Heart right ventricle (tissue), 16 donors: ENCODE results near the gene SUCLG1. TPM values are rescaled to one million over a fixed set of nuclear protein-coding genes. Genes with fewer than 3 reads are reported as not detected.

Experiments
- ATAC-seq, 8 donors: fragments of 200-7000 bp; cut with Tn5 transposase; one replicate each; pipeline ENCODE4 v1.9.1; 2020; ENCODE audit warnings: mild to moderate bottlenecking in 8 of 8, moderate library complexity in 8 of 8, moderate number of reproducible peaks in 1 of 8
- DNase-seq, 2 donors: peaks; one replicate each; pipeline ENCODE4 v3.0.0-alpha.2; 2020
- H3K27ac ChIP-seq, 10 donors: fragments of 200-600 bp; sonication (generic) in 2 of 10; one replicate each; pipeline versions ENCODE4 v1.5.0 to v1.8.0; 2020 to 2022; ENCODE audit warnings: mild to moderate bottlenecking in 3 of 10
- H3K27me3 ChIP-seq, 7 donors: fragments of 200-600 bp; one replicate each; pipeline ENCODE4 v1.8.0; 2021 to 2022; ENCODE audit warnings: mild to moderate bottlenecking in 2 of 7
- H3K36me3 ChIP-seq, 9 donors: fragments of 200-600 bp; sonication (generic) in 1 of 9; one replicate each; pipeline versions ENCODE4 v1.5.0 to v1.8.0; 2020 to 2022; ENCODE audit warnings: mild to moderate bottlenecking in 2 of 9
- H3K4me1 ChIP-seq, 9 donors: fragments of 200-600 bp; sonication (generic) in 1 of 9; one replicate each; pipeline versions ENCODE4 v1.5.0 to v1.8.0; 2020 to 2022; ENCODE audit warnings: mild to moderate bottlenecking in 4 of 9
- H3K4me3 ChIP-seq, 10 donors: fragments of 200-600 bp; sonication (generic) in 2 of 10; one replicate each; pipeline versions ENCODE4 v1.5.0 to v1.8.0; 2020 to 2022; ENCODE audit warnings: mild to moderate bottlenecking in 7 of 10, moderate library complexity in 2 of 10
- H3K9me3 ChIP-seq, 11 donors: fragments of 200-600 bp in 10 of 11; sonication (generic) in 2 of 11; one replicate each; pipeline versions ENCODE4 v1.5.0 to v1.8.0; 2013 to 2022; ENCODE audit warnings: mild to moderate bottlenecking in 2 of 11, control low read depth in 1 of 11, moderate library complexity in 1 of 11
- CTCF ChIP-seq, 9 donors: fragments of 200-600 bp; sonication (generic) in 2 of 9; IDR thresholded peaks; one replicate each; pipeline versions ENCODE4 v1.5.0 to v1.8.0; 2021 to 2022; ENCODE audit warnings: antibody characterized with exemption in 9 of 9, mild to moderate bottlenecking in 5 of 9, moderate library complexity in 1 of 9
- WGBS, 2 donors: extraction: QIAGEN DNeasy Blood & Tissue Kit; methylation state at CpG; one replicate each; pipeline ENCODE4 v1.1.7; 2013; ENCODE audit warnings: inconsistent platforms in 1 of 2; 5-methylcytosine and 5-hydroxymethylcytosine counted together
- intact Hi-C, 10 donors: fragments of 100-400 bp; cut with DNase I; formaldehyde crosslinking; loops; one replicate each; pipeline versions ENCODE4 v1.11.1 to v1.14.2; 2022
- polyA plus RNA-seq, 2 donors: library from polyadenylated mRNA; stranded (reverse); fragments of 200-250 nt; gene quantifications; one replicate each; pipeline ENCODE4 v1.2.3, GENCODE V29; 2013
- total RNA-seq, 10 donors: library from RNA; stranded (reverse); fragmentation: NEBNext Ultra II Directional in 3 of 10; extraction: Animal tissue kit (Norgen Biotek cat#: 25700) in 3 of 10; gene quantifications; one replicate each; pipeline versions ENCODE4 v1.2.1 to v1.2.4, GENCODE V29; 2021 to 2023
- donor health status: Arrhythmogenic right ventricular cardiomyopathy.
- donor health status: ischemic (EF 13 %, LVEDD 7.1; RV severe dilation, severe dysfunction).
- donor health status: healthy with polysubstance abuse.
- donor health status: DM: no; HTN: yes; CAD: no.
- donor health status: DM: no; HTN: no; CAD: no.
- donor health status: ischemic (EF 25% LVEDD 6.9; RV normal size, moderate dysfunction).
- donor health status: ischemic (EF 25% LVEDD 5.7; RV mildly dilated, moderate dysfunction).
- donor health status: healthy.
- donor health status: DM: yes; HTN: yes; CAD: no.
- donor health status: Ischemic cardiomyopathy.
- donor health status: ischemic (EF 35%, LVEDD 5.7; RV mildly dilated, moderate dysfunction).
- donor health status: nonischemic (EF 11% LVEDD 7.7; RV severe dilation, severe dysfunction).
- donor health status: DM: yes; HTN: yes; CAD: no.
- donor health status: PGD.
- donor health status: ischemic (EF 29% LVEDD 5.4; RV normal size, mild dysfunction).
- donor health status: nonischemic (EF 23%, LVEDD 6.1; RV moderate dilation, normal function).

The SUCLG1 gene
- total and polyA plus RNA-seq, 12 donors, result 195 to 330 (median 284) TPM

DNA sequence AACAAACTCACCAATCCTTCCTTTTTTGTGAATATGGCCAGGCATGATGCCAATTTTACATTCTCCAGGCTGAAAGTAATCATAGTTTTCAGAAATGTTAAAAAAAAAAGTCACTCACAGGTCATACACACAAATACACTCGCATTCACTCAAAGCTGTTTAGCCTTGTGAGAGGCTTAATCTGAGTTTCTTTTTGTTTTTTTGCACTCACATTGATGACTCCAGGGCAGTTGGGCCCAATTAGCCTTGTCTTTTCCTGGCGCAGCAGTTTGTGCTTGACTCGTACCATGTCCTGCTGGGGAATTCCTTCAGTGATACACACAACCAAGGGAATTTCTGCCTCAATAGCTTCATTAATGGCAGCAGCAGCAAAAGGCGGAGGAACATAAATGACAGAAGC lies 18.0 kb downstream of the SUCLG1 start:
- Histone ChIP-seq H3K4me3 (no peak overlapping the region), H3K27me3 (no peaks in the 10 kb centered on the region), H3K9me3 (no peaks in the 10 kb centered on the region), H3K4me1 (peaks cover 0 to 26% (median 12%) of the 10 kb centered on the region in 9 donors), H3K27ac (no peak overlapping the region), H3K36me3 (peaks cover 0 to 98% (median 44%) of the 10 kb centered on the region in 9 donors)
- ATAC-seq (no peak), DNase-seq (no peak)
- 75 to 78% methylated on average over 4 of the region's 4 CpGs for WGBS, 2 donors
- TF ChIP-seq CTCF (IDR thresholded peaks at IDR 0.05), result no peak
- intact Hi-C loops, result no loop called here

GRCh38 chr2:84435345-84436025 lies 23.6 kb downstream of the SUCLG1 start:
- Histone ChIP-seq H3K36me3 (peaks cover 0 to 99% (median 42%) of the 10 kb centered on the region in 9 donors), H3K27ac (peak overlapping the region in 2 of 10 donors; percentile 16 to 38), H3K9me3 (no peaks in the 10 kb centered on the region), H3K4me3 (no peak overlapping the region), H3K4me1 (peaks cover 0 to 32% (median 17%) of the 10 kb centered on the region in 9 donors), H3K27me3 (no peaks in the 10 kb centered on the region)
- intact Hi-C loops, result no loop called here
- TF ChIP-seq CTCF (IDR thresholded peaks at IDR 0.05), result no peak
- peak; percentile 34 to 84 (median 76) for ATAC-seq
- WGBS, 2 donors, result 33 to 37% methylated on average over 6 of the region's 6 CpGs
- DNase-seq, result peak in 1 of 2 donors; percentile 12

GRCh38 chr2:84429328-84429727 lies 29.8 kb downstream of the SUCLG1 start:
- DNase-seq (no peak), ATAC-seq (peak in 2 of 8 donors; percentile 50 to 60)
- intact Hi-C loops, result no loop called here
- Histone ChIP-seq H3K4me1 (peaks cover 0 to 27% (median 0%) of the 10 kb centered on the region in 9 donors), H3K27ac (peak overlapping the region in 1 of 10 donors; percentile 10), H3K36me3 (peaks cover 0 to 100% (median 50%) of the 10 kb centered on the region in 9 donors), H3K9me3 (no peaks in the 10 kb centered on the region), H3K4me3 (no peak overlapping the region), H3K27me3 (no peaks in the 10 kb centered on the region)
- TF ChIP-seq CTCF (IDR thresholded peaks at IDR 0.05), result no peak
- WGBS, 2 donors, result 98% methylated on average over 1 of the region's 1 CpG

GRCh38 chr2:84427235-84428138 lies 31.6 kb downstream of the SUCLG1 start:
- ATAC-seq (no peak), DNase-seq (no peak)
- intact Hi-C loops, result no loop called here
- H3K4me3 ChIP-seq, result no peak overlapping the region
- peaks cover 0 to 100% (median 58%) of the 10 kb centered on the region in 9 donors for H3K36me3 ChIP-seq
- 63 to 67% methylated on average over 2 of the region's 2 CpGs for WGBS, 2 donors
- H3K27ac ChIP-seq, result no peak overlapping the region
- H3K4me1 ChIP-seq, result peaks cover 0 to 27% (median 0%) of the 10 kb centered on the region in 9 donors
- no peaks in the 10 kb centered on the region for H3K27me3 ChIP-seq
- TF ChIP-seq CTCF (IDR thresholded peaks at IDR 0.05), result no peak
- no peaks in the 10 kb centered on the region for H3K9me3 ChIP-seq
